Esophagus squamous epithelium (tissue), 5 donors: ENCODE data around the gene DCANP1. TPM values are rescaled to one million over a fixed set of nuclear protein-coding genes. Genes with fewer than 3 reads are reported as not detected.

Experiments
- DNase-seq: peaks from one replicate; lab custom pipeline; 2025; lab: John Stamatoyannopoulos, UW
- H3K27ac ChIP-seq, 4 donors: fragments of 200-600 bp; sonication (generic); one replicate each; pipeline ENCODE4 v1.5.1; 2016 to 2019; ENCODE audit warnings: mild to moderate bottlenecking in 1 of 4
- H3K27me3 ChIP-seq, 4 donors: fragments of 200-600 bp; sonication (generic); 1 replicate in 3 of 4; 2 replicates in 1 of 4; pipeline versions ENCODE4 v1.5.1 to v1.6.0; 2017 to 2021; ENCODE audit warnings: antibody characterized with exemption in 1 of 4
- H3K36me3 ChIP-seq, 3 donors: fragments of 200-600 bp; sonication (generic); one replicate each; pipeline ENCODE4 v1.5.1; 2016 to 2019
- H3K4me1 ChIP-seq, 3 donors: fragments of 200-600 bp; sonication (generic); one replicate each; pipeline ENCODE4 v1.5.1; 2017 to 2019
- H3K4me3 ChIP-seq, 4 donors: fragments of 200-600 bp; sonication (generic); 1 replicate in 3 of 4; 2 replicates in 1 of 4; pipeline ENCODE4 v1.5.1; 2016 to 2019; ENCODE audit warnings: mild to moderate bottlenecking in 2 of 4, moderate library complexity in 1 of 4
- H3K9me3 ChIP-seq, 3 donors: fragments of 200-600 bp; sonication (generic); one replicate each; pipeline ENCODE4 v1.5.1; 2016 to 2019
- CTCF ChIP-seq, 6 experiments: fragments of 450-650 bp in 4 of 6; fragments of 200-600 bp in 2 of 6; sonication (generic) in 2 of 6; IDR thresholded peaks; one replicate each; pipeline ENCODE4 v1.5.1; 2016 to 2019; ENCODE audit warnings: antibody characterized with exemption in 6 of 6, mild to moderate bottlenecking in 4 of 6, moderate library complexity in 4 of 6
- POLR2A ChIP-seq, 4 donors: fragments of 450-650 bp; IDR thresholded peaks; one replicate each; pipeline ENCODE4 v1.6.1; 2017; ENCODE audit warnings: antibody characterized with exemption in 4 of 4, mild to moderate bottlenecking in 4 of 4, moderate library complexity in 3 of 4
- WGBS, 2 donors: methylation state at CpG; one replicate each; pipeline ENCODE4 v1.1.5; 2018; 5-methylcytosine and 5-hydroxymethylcytosine counted together
- intact Hi-C: fragments of 100-400 bp; cut with DNase I; formaldehyde crosslinking; loops from one replicate; pipeline ENCODE4 v1.15.0; 2022
- total RNA-seq, 4 donors: library from RNA; depleted of rRNA; stranded (reverse); fragments of >200 nt; gene quantifications; one replicate each; pipeline ENCODE4 v1.1.0, GENCODE V29; 2016
- donor health status: DM: yes; HTN: yes; CAD: no.

Gene DCANP1
- total RNA-seq, 4 donors from 2014 or later, result 0.44 to 0.57 TPM; not detected in 2

DNA sequence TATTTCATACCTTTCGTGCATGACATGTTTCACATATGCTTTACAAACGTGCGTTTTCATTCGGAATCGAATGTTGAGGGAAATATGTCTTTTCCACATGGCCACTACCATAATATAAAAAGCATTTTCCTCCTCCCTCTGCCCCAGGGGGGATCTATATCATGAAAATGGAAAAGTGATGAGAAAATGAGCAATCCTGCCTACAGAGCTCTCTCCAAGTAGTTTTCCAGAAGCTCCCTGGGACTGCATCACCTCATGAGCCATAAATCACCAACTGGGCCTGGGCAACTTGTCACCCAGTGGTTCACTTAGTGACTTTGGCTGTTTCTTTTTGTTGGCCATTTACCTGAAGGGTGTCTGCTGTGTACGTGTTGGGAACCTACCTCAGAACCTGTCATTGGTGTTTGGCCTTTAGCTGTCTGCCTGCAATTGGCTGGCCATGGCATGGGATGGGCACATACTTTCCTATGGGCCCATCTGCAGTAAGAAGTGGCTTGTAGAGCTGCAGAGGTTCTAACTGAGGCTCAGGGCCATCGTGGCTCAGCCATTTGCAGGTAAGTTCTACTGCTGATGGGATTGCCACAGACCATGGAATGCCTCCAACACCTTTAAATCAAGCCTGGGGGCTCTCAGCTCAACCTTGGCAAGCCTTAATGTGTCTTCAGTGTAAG lies 14.5 kb upstream of the DCANP1 start:
- Histone ChIP-seq H3K27ac (no peak overlapping the region), H3K27me3 (peaks cover 0 to 62% (median 0%) of the 10 kb centered on the region in 4 donors), H3K4me1 (peaks cover 3 to 33% (median 11%) of the 10 kb centered on the region in 3 donors), H3K4me3 (no peak overlapping the region), H3K36me3 (no peaks in the 10 kb centered on the region), H3K9me3 (no peaks in the 10 kb centered on the region)
- TF ChIP-seq CTCF (IDR thresholded peaks at IDR 0.05) (no peak), POLR2A (IDR thresholded peaks at IDR 0.05) (no peak)
- intact Hi-C loops, result no loop called here
- WGBS, 2 donors, result 74 to 91% methylated on average over 6 of the region's 7 CpGs
- no peak for DNase-seq

DNA sequence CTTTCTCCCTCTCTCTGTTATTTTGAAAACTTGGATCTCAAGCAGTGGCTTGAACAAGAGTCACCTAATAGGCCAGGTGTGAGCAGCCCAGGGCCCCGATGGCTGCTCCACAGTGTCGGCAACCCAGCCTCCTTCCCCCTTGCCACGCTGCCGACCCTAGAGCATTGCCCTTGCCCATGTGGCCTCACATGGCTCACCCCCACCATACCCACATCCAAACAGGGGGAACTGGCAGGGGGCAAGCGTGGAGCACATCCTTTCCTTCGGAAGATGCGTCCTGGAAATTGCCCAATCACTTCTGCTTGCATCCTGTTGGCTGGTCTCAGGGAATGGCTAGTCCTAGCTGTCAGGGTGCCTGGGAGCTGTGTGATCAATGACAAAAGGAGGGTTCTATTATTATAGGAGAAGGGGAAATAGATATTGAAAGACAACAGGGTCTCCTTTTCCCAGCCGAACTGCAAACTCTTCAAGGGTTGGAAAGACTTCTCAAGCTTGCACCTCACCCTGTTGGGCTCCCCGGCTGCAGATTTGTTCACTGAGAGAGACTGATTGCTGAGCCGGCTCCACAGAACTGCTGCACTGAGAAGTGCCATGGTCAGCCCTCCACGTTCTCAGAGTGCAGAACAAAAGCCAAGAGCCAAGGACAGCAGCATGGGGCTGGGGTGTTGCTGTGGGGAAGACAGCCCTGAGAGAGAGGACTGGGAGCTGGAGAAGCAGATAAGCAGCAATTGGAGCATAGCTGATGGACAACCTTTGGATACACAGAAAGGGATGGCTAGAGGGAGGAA lies 13.3 kb upstream of the DCANP1 start:
- H3K27ac ChIP-seq, result no peak overlapping the region
- H3K9me3 ChIP-seq, result no peaks in the 10 kb centered on the region
- no peak for DNase-seq
- intact Hi-C loops, result no loop called here
- no peaks in the 10 kb centered on the region for H3K36me3 ChIP-seq
- 78 to 82% methylated on average over 7 to 9 of the region's 11 CpGs for WGBS, 2 donors
- peaks cover 0 to 25% (median 6%) of the 10 kb centered on the region in 3 donors for H3K4me1 ChIP-seq
- H3K4me3 ChIP-seq, result no peak overlapping the region
- peaks cover 0 to 63% (median 0%) of the 10 kb centered on the region in 4 donors for H3K27me3 ChIP-seq
- no peak for TF ChIP-seq POLR2A (IDR thresholded peaks at IDR 0.05)
- no peak for TF ChIP-seq CTCF (IDR thresholded peaks at IDR 0.05)

DNA sequence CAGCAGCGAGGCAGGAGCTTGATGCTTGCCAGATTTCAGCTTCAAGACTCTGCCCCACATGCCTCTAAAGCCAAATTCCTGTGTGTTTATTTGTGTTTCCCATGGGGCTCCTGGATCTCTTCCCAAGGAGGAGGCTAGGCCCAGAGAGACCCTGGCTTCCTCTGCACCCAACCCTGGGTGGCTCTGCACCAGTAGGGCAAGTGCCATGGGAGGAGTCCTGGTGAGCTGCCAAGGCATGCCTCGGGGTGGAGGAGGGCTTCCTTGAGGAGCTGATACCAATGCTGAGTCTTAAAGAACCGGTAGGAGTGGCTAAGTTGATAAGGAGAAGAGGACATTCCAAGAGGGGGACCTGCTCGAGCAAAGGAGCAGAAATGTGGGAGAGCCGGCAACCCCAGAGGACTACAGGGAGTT lies 11.8 kb upstream of the DCANP1 start:
- 39 to 40% methylated on average over 1 to 5 of the region's 5 CpGs for WGBS, 2 donors
- DNase-seq, result no peak
- Histone ChIP-seq H3K9me3 (no peaks in the 10 kb centered on the region), H3K36me3 (no peaks in the 10 kb centered on the region), H3K27ac (no peak overlapping the region), H3K4me3 (no peak overlapping the region), H3K4me1 (peaks cover 0 to 25% (median 6%) of the 10 kb centered on the region in 3 donors), H3K27me3 (peaks cover 0 to 48% (median 0%) of the 10 kb centered on the region in 4 donors)
- TF ChIP-seq CTCF (IDR thresholded peaks at IDR 0.05) (no peak), POLR2A (IDR thresholded peaks at IDR 0.05) (no peak)
- intact Hi-C loops, result no loop called here

DNA sequence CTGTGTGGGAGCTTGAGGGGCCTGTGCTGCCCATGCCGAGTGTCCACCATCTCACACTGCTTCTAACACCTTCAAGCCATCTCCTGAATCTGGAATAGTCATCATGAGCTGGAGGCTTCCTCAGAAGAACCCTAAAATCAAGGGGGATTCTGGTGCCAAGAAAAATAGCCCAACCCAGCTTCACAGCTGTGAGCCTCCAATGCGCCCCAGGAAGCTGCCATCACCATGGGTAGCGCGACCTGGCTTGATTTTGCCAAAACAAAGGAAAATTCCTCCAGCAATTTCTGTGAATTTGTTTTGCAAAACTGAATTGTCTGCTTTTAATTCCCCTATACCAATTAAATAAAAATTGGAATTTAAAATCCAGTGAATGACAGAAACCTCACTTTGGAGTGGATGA lies 11.2 kb upstream of the DCANP1 start:
- TF ChIP-seq CTCF (IDR thresholded peaks at IDR 0.05), result no peak
- no peak for TF ChIP-seq POLR2A (IDR thresholded peaks at IDR 0.05)
- Histone ChIP-seq H3K4me1 (peaks cover 0 to 25% (median 6%) of the 10 kb centered on the region in 3 donors), H3K4me3 (no peak overlapping the region), H3K36me3 (no peaks in the 10 kb centered on the region), H3K27me3 (peaks cover 0 to 43% (median 0%) of the 10 kb centered on the region in 4 donors), H3K27ac (no peak overlapping the region), H3K9me3 (no peaks in the 10 kb centered on the region)
- 95 to 100% methylated on average over 3 to 4 of the region's 4 CpGs for WGBS, 2 donors
- intact Hi-C loops, result no loop called here
- no peak for DNase-seq
